Endometrial microvascular endothelial cells (primary cell): ENCODE data around the gene PANX1. TPM values are rescaled to one million over a fixed set of nuclear protein-coding genes. Genes with fewer than 3 reads are reported as not detected.
"Not testable (repeated sequence)": the region's sequence is repeated elsewhere in the genome, so short reads cannot be mapped to it uniquely, and the experiment has no call there.

Source experiments
- in situ Hi-C: cut with HindIII; loops from 2 replicates; pipeline ENCODE4 v1.10.0; 2017; ENCODE audit warnings: low sequenced_read_pairs, low pct_unique_long_range_greater_than_20kb; ENCODE audit errors: inconsistent ontology term
- total RNA-seq: library from RNA; depleted of rRNA; stranded (reverse); fragments of >200 nt; gene quantifications from one replicate; pipeline ENCODE4 v1.2.3, GENCODE V29; 2015; ENCODE audit errors: inconsistent ontology term

Gene PANX1
- total RNA-seq, 1 donor from 2014 or later: 51.0 TPM

DNA sequence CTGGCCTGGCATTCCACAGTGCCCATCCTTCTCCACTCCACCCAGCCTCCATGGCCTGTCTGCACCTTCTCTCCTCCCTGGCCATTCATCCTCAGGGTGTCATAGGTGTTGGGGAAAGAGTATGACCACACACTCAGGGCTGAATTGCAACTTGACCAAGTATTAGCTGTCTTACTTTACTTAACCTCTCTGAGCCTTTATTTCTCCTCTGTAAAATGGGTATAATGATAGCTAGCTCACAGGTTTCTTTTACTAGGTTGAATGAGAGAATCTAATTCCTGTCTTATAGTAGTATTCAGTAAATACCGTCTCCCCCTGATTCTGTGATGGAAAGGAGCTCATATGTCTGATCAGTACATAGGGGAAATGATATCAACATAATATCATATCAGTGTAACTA, 16.0 kb downstream of the PANX1 start:
- in situ Hi-C loops: no loop called here

- in situ Hi-C loops: no loop called here
Observed at GRCh38 chr11:94145431-94145830, 16.8 kb downstream of the PANX1 start.

GRCh38 chr11:94145916-94146315, 17.3 kb downstream of the PANX1 start:
- in situ Hi-C loops: no loop called here

- in situ Hi-C loops: no loop called here
Observed at GRCh38 chr11:94147433-94147845, 18.8 kb downstream of the PANX1 start.

- in situ Hi-C loops: no loop called here
Observed at GRCh38 chr11:94148189-94148588, 19.5 kb downstream of the PANX1 start.

GRCh38 chr11:94149431-94150017, 20.9 kb downstream of the PANX1 start:
- in situ Hi-C loops: no loop called here

DNA sequence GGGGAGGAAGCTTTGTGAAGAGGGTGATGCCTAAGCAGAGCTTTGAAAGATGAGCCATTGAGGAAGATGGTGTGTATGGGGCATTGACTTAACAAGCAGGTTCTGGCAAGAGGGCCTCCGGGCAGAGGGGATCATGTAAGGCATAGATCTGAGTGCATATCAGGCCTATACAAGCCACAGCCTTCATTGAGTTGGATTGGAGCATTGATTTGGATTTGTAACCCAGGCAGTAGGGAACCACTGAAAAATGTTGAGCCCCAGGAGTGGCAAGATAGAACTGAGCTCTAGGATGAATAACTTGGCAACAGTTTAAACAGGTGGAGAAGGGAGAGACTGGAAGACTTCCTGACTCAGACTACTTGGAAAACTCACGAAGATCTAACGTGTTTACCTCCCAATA, 21.4 kb downstream of the PANX1 start:
- in situ Hi-C loops: no loop called here

- in situ Hi-C loops: no loop called here
Observed at GRCh38 chr11:94150704-94151685, 22.4 kb downstream of the PANX1 start.

- in situ Hi-C loops: no loop called here
Observed at GRCh38 chr11:94151903-94152677, 23.4 kb downstream of the PANX1 start.

DNA sequence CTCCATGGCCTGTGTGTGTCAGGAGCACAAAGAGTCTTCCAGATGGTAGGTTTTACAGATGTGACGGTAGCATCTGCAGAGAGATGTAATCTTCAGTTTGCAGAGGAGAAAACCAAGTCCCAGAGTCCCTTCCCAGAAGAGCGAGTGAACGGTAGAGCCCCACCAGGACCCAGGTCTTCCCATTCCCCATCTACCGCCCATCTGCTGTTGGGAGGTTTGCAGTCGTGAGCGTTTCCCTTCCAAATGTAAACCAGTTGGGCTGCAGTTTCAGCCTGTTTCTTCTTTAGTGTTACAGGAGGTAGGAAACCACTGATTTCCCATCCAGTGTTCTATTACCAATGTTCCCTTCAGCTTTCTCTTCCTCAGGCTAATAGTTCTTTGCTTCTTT, 24.0 kb downstream of the PANX1 start:
- in situ Hi-C loops: no loop called here

- in situ Hi-C loops: no loop called here
Observed at GRCh38 chr11:94153320-94153719, 24.7 kb downstream of the PANX1 start.

- in situ Hi-C loops: no loop called here
Observed at GRCh38 chr11:94154095-94154856, 25.6 kb downstream of the PANX1 start.

DNA sequence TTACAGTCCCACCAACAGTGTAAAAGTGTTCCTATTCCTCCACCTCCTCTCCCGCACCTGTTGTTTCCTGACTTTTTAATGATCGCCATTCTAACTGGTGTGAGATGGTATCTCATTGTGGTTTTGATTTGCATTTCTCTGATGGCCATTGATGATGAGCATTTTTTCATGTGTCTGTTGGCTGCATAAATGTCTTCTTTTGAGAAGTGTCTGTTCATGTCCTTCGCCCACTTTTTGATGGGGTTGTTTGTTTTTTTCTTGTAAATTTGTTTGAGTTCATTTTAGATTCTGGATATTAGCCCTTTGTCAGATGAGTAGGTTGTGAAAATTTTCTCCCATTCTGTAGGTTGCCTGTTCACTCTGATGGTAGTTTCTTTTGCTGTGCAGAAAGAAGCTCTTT, 28.7 kb downstream of the PANX1 start:
- in situ Hi-C loops: not testable (repeated sequence)

- in situ Hi-C loops: no loop called here
Observed at GRCh38 chr11:94168882-94169281, 40.2 kb downstream of the PANX1 start.

- in situ Hi-C loops: no loop called here
Observed at GRCh38 chr11:94169516-94169915, 40.9 kb downstream of the PANX1 start.

GRCh38 chr11:94169930-94170545, 41.4 kb downstream of the PANX1 start:
- in situ Hi-C loops: no loop called here

GRCh38 chr11:94170953-94171352, 42.3 kb downstream of the PANX1 start:
- in situ Hi-C loops: no loop called here

DNA sequence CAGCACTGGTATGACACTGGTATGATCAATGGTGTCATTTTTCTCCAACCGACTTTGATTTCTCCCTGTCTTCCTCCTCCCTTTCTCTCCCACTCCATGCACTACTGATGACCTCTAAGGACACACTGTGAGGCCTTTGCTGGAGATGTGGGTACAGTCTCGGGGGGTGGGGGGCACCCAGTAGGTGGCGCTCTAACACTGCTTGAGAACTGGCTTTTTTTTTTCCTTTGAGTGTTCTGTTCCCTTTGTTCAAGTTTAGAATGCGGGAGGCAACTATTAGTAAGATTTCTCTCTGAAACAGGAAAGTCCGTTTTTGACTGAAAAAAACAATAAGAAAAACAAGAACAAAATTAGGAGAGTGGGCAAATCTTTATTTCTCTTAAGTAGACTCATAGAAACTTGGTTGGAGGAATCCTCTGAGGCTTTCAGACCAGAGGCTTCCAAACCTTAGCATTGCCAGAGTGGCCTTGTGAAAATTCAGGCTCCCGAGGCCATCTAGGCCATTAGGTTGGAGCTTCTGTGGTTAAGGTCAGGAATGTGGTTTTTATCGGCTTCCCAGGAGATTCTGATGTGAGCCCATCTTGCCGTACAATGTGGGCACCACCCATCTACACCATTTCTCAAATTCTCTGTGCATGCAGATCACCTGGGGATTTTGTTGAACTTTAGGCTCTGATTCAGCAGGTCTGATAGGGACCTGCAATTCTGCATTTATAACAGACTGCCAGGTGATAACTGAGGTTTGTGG, 43.2 kb downstream of the PANX1 start:
- in situ Hi-C loops: no loop called here
